ENCODE measurements around the gene ADARB2.

DNA sequence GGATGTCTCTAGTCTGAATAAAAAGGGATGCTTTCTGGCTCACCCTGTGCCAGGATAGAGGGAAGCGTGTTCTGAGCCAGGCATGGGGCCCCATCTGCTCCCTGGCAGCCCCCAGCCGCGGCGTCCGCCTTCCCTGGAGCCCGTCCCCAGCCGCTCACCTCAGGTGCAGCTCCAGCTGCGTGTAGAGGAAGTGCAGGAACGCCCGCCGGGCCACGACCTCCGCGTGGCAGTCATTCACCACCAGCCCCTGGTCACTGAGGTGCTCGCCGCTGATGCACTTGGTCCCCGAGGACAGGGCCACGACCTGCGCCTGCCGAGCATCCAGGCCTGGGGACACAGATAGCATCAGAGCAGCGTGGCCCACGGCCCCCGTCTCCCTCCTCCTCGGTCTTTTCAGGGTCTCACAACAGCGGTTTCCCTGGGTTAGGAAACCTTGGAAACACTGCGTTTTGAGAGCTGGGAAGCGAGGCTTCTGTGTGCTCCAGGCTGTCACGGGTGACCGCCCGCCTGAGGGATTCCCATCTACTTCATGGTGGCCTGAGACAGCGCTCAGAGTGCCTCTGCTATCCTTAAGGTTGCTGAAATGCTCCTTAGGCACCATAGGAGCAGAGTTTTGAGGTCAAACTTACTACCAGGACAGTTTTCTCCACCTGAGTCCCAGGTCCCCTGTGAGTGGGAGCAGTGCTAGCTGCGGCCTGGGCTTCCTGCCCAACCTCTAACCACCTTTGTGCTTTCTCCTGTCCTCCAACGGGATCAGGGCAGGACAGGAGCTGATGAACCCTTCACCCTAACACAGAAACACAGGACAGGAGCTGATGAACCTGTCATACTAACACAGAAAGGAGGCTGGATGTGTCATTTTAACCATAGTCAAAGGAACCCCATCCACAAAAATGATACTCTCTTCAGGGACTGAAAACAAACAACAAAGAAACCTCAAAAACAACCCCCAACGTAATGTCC is 495.1 kb downstream of the ADARB2 start:
- TF ChIP-seq, protein P1, sequence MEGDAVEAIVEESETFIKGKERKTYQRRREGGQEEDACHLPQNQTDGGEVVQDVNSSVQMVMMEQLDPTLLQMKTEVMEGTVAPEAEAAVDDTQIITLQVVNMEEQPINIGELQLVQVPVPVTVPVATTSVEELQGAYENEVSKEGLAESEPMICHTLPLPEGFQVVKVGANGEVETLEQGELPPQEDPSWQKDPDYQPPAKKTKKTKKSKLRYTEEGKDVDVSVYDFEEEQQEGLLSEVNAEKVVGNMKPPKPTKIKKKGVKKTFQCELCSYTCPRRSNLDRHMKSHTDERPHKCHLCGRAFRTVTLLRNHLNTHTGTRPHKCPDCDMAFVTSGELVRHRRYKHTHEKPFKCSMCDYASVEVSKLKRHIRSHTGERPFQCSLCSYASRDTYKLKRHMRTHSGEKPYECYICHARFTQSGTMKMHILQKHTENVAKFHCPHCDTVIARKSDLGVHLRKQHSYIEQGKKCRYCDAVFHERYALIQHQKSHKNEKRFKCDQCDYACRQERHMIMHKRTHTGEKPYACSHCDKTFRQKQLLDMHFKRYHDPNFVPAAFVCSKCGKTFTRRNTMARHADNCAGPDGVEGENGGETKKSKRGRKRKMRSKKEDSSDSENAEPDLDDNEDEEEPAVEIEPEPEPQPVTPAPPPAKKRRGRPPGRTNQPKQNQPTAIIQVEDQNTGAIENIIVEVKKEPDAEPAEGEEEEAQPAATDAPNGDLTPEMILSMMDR (IDR thresholded peaks at IDR 0.05; ENCODE audit: poor library complexity), result no peak
- TF ChIP-seq EZH2 (IDR thresholded peaks at IDR 0.05; ENCODE audit: borderline replicate concordance) (no peak), EZH2phosphoT487 (IDR thresholded peaks at IDR 0.05; ENCODE audit: low read depth, severe bottlenecking, unreplicated experiment) (no peak)

Data from hepatocyte (in vitro differentiated cells).